Vagina (tissue), 2 donors: Measurements from ENCODE around the gene DNASE1L3.
"Not testable (repeated sequence)": the region's sequence is repeated elsewhere in the genome, so short reads cannot be mapped to it uniquely, and the experiment has no call there.

ENCODE experiments used
- CTCF ChIP-seq, 3 experiments: fragments of 450-650 bp in 2 of 3; fragments of 200-600 bp in 1 of 3; sonication (generic) in 1 of 3; IDR thresholded peaks; one replicate each; pipeline ENCODE4 v1.5.1; 2017 to 2019; ENCODE audit warnings: antibody characterized with exemption in 3 of 3, mild to moderate bottlenecking in 2 of 3, moderate library complexity in 2 of 3
- POLR2AphosphoS5 ChIP-seq, 2 donors: sonication (generic); formaldehyde crosslinking; IDR thresholded peaks; one replicate each; pipeline ENCODE4 v1.9.0; 2017; ENCODE audit warnings: antibody characterized with exemption in 2 of 2, mild to moderate bottlenecking in 2 of 2, low read depth in 1 of 2; ENCODE audit not compliant: insufficient read depth in 1 of 2

GRCh38 chr3:58227933-58228332 lies 17.2 kb upstream of the DNASE1L3 start:
- TF ChIP-seq POLR2AphosphoS5 (IDR thresholded peaks at IDR 0.05; ENCODE audit: insufficient read depth in 1 of 2, low read depth in 1 of 2); CTCF (IDR thresholded peaks at IDR 0.05): not testable (repeated sequence)
